ENCODE measurements around the gene DMD.

DNA sequence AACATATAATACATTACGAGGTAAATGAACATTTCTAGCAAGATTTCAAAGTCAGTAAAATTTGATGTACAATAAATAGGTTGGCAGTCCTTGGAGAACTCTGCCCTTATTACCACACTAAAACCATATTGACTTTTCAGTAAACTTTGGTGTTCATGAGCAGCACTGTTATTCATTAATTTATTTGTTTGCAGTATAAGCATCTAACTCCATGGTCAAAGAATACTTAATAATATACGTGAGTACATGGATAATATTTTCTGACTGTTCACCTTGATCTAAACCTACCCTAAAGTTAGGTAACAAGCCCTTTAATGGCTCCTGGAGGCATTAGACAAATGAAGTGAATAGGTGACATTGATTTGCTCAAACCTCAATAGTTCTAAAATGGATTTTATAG lies 1322.3 kb downstream of the DMD start:
- TF ChIP-seq, protein P1, sequence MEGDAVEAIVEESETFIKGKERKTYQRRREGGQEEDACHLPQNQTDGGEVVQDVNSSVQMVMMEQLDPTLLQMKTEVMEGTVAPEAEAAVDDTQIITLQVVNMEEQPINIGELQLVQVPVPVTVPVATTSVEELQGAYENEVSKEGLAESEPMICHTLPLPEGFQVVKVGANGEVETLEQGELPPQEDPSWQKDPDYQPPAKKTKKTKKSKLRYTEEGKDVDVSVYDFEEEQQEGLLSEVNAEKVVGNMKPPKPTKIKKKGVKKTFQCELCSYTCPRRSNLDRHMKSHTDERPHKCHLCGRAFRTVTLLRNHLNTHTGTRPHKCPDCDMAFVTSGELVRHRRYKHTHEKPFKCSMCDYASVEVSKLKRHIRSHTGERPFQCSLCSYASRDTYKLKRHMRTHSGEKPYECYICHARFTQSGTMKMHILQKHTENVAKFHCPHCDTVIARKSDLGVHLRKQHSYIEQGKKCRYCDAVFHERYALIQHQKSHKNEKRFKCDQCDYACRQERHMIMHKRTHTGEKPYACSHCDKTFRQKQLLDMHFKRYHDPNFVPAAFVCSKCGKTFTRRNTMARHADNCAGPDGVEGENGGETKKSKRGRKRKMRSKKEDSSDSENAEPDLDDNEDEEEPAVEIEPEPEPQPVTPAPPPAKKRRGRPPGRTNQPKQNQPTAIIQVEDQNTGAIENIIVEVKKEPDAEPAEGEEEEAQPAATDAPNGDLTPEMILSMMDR (IDR thresholded peaks at IDR 0.05), result no peak
- no peak for TF ChIP-seq EZH2 (IDR thresholded peaks at IDR 0.05; ENCODE audit: borderline replicate concordance, insufficient read depth, low read depth, low read length, poor library complexity, severe bottlenecking)
